UCSD-AML1 (cell line): ENCODE measurements around the gene RDH11.

Source experiments
- DNase-seq: peaks from one replicate; lab custom pipeline; 2025; ENCODE audit not compliant: unreplicated experiment; lab: John Stamatoyannopoulos, UW

The RDH11 gene

DNA sequence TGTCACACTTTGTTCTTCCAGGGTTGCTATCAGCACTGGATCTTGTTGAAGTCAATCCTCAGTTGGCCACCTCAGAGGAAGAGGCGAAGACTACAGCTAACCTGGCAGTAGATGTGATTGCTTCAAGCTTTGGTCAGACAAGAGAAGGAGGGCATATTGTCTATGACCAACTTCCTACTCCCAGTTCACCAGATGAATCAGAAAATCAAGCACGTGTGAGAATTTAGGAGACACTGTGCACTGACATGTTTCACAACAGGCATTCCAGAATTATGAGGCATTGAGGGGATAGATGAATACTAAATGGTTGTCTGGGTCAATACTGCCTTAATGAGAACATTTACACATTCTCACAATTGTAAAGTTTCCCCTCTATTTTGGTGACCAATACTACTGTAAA is 44.9 kb downstream of the RDH11 start:
- DNase-seq: no peak

DNA sequence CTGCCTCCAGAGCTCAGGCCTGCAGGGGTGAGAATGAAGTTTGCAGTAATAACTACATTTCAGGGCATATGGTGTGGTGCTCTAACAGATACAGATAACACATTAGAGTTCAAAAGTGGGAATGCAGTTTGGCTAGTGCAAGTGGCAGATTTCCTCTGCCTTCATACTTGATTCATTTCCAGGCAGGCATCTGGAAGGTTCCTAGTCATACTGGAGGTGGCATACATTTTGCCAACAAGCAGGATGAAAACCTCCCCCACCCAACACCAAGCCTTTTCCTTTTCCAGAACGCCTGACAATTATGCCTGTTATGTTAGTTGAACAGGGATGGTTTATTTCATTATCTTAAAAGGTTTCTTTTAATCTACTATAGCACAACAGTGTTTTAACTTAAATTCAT is 45.4 kb downstream of the RDH11 start:
- DNase-seq: no peak

DNA sequence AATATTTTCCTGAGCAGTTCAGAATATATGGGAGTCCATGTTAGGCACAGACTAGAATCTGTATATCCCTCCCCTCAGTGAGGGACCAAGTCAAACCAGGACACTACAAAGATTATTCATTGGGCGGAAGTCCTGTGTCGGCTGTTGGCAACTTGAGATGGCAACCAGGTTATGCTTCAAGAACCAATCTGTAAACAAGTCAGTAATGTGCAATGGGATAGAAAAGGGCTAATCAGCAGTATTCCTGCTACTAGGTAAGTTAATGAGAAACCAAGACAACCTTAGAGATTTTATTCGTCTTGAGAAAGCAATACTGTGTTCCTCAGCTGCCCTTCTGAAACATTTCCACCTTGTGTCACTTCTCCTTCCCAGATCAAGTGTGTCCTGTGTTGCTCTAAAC is 49.4 kb downstream of the RDH11 start:
- no peak for DNase-seq

DNA sequence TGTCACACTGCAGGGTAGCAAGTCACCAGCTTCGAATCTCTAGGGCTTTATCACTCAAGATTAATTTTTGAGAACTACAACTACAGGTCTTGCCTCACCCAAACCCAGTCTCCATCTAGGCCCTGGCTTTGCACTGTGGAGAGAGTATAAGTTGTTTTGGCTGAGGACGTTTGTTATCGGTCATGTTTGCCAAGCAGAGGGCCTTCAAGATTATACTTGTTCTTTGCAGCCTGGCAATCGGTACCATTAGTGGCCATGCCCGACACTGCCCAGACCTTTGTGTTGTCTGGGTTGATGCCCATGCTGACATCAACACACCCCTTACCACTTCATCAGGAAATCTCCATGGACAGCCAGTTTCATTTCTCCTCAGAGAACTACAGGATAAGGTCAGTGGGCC is 50.1 kb downstream of the RDH11 start:
- no peak for DNase-seq

DNA sequence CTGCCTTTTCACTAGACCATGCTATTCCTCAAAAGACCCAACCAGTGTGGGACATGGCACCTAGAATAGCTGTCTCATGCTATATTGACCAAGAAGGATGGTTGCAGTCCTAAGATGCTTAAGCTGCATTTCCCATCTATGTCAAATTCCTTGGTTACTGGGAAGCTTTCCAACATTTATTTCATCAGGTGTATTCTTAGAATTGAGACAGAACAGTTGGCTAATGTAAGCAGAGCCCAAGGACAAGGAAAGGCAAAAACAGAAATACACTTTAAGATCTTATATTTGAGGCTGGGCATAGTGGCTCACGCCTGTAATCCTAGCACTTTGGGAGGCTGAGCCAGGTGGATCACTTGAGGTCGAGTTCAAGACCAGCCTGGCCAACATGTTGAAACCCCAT is 51.1 kb downstream of the RDH11 start:
- no peak for DNase-seq

DNA sequence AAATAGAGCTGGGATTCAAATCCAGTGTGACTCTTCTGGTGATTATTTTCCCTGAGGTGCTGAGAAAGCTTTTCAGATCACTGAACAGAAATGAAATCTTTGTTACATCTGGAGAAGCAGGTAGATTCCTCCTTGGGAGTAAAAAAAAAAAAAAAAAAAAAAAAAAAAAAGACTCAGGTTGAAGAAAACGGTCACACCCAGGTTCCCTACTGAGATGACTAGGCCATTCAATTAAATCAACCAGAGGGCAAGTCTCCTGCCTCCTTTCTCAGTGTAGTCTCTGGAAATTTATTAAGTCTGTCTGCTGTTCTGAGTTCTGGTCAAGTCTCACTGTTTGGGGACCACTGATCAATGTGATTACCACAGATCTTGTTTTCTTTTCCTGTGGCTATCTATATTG is 51.9 kb downstream of the RDH11 start:
- DNase-seq: no peak

DNA sequence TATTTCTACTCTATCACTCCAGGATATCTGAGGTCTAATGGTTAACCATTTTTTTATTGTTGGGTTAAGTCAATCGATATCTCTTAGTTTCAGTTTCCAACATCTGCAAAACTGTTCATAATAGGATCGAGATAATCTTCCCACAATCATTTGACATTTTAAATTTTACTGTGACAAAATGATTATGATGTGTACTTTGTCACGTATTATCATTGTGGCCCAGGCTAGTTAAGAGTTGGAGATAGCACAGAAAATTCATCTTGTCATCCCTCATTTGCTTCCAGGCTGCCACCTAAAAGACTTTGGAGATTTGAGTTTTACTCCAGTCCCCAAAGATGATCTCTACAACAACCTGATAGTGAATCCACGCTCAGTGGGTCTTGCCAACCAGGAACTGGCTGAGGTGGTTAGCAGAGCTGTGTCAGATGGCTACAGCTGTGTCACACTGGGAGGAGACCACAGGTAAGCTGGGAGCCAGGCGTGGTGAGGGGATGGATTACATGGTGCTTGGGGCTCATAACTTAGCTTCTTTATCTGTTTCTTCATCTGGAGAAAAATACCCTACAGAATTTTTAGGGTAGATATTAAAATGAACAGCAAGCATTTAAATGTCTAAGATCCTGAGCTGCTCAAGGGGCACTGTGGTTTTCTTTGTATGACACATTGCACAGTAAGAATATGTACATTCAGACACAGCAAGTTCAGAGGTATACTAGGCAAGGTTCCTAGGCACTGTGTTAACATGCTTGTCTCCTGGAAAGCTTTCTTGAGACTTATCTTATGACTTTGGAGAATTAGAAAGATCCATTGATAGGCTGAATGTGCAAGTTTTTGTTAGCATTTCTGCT is 53.4 kb downstream of the RDH11 start:
- no peak for DNase-seq

DNA sequence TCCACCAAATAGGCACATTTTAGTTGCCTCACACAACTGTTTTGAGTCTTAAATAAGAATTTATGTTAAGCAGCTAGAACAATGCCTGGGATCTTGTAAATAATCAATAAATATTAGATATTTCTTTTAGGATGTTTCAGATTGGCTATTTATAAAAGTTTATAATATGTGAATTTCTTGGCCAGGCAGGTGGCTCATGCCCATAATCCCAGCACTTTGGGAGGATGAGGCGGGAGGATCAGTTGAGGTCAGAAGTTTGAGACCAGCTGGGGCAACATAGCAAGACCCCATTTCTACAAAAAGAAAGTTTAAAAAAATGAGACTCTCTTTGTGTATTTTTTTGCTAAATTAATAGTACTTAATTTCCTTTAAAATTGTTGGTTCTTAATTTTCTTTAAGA is 54.1 kb downstream of the RDH11 start:
- DNase-seq: no peak

DNA sequence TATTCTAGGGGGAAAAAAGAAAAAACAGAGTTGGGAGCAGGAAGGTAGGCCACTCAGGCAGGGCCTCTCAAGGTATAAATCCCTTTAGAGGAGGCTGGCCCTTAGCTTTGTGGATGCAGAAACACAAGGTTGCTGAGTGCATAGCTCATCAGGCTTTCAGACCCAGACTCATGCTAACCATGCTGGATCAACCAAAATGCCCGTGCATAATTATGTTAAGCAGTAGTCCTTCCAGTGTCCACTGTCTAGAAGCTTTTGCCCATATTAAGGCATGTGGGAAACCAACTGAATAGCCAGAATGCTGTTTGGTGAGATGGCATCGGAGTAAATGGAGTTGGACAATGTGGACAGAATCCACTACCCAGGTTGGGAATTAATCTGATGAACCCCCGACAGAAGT is 56.9 kb downstream of the RDH11 start:
- DNase-seq: no peak

DNA sequence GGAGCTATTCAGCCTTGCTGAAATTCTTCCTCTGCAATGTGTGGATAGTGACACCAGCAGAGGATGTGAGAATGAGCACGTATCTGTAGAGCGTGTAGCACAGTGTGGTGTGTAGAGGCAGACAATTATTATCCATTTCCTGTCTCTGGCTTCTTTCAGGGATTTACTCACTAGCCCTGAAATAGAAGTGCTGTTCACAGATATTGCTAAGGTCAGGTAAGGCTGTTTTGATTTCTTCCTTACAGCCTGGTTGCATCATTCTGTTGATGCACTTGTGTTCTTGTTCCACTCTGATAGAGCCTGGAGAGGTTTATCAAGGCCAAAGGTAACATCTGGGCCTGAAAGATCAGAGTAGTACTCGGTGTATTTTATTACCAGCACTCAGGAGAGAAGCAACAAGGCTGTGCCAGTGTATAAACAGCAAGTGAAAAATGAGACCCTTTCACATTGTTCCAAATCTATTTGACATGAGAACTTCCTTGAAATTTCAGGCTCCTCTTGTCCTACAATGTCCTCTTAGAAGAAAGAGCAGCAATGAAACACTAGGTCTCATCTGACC is 59.1 kb downstream of the RDH11 start:
- no peak for DNase-seq

DNA sequence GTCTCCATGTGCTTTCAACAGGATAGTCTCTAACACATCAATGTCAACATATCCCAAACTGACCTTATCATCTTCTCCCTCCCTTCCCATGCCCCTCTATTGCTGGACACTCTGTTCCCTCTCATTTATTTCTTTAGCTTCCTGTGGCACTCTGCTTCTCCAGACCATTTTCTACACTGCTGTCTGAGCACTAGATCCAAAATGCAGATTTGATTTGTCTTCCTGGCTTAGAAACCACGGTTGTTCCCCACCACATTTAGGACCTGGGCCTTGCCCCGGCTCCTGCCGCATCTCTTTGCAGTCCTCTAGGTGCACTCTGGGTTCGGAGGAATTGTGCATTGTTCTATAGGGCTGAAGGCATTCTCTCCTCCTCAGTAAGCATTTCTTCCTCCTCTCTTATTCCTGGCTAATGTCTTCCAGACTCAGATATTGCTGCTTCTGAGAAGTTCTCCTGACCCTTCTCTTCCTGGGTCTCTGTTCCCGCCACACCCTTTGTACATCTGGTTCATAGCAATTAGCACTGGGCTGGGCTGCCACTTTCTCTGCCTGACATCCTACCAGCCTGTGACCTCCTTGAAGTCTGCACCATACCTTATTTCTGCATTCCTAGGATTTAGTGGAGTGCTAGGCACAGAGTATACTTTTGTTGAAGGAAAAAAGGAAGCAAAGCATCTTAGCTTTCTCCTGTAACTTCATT is 62.0 kb downstream of the RDH11 start:
- no peak for DNase-seq

DNA sequence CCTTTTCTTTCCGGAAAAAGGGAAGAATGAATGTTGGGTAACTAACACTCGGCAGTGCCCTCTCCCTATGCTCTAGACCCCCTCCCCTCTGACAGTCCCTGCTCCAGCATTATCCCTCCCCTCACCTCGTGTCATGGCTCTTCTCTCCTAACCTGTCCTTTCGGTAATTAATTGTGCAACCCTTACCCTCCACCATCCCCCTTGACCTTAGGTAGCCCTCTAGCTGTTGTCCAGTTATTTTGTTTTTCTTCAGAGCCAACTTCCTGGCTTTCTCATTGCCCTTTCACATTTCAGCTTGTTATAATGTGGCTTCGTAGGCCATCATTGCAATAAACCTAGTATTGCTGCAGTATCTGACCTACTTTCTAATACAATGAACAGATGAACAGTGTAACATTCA is 64.6 kb downstream of the RDH11 start:
- DNase-seq: no peak

DNA sequence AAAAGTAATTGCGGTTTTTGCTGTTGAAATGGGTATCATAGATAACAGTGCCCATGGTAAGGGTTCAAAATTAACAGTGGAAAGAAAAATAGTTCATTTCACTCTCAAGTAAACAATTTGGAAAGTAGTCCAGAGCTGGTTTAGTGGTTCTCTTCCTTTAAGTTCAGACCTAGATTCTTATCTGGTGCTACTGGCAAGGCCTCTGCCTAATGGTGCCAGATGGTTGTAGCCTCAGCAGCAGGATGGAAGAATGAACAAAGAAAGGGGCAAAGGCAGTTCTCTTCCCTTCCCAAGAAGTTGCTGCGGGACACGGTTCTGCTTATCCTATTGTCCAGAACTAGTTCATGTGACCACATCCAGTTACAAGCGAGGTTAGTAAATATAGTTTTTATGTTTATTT is 65.4 kb downstream of the RDH11 start:
- no peak for DNase-seq

DNA sequence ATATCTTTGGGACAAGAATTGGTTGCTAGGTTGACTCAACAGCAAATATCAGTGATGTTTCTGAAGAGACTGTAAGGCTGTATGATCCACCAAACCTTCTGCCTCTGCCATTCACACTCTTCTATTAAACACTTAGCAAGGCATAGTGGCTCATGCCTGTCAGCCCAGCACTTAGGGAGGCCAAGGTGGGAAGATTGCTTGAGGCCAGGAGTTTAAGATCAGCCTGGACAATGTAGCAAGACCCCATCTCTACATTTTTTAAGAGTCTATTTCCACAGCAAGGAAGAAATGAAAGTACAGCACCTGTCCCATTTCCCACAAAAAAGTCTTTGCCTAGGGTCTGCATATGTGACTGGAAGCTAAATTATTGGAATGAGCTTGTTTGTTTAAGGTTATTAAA is 68.0 kb downstream of the RDH11 start:
- DNase-seq: no peak
